Mammary epithelial cell (primary cell): ENCODE measurements around the gene PHLDA1.

ENCODE experiments used
- CTCF ChIP-seq, 2 donors: IDR thresholded peaks in 1 of 2; conservative IDR thresholded peaks in 1 of 2; 2 replicates each; pipeline ENCODE4 v1.5.1; 2011 to 2012; ENCODE audit warnings: inconsistent platforms in 2 of 2, low read length in 2 of 2, mild to moderate bottlenecking in 2 of 2, control low read depth in 1 of 2, low read depth in 1 of 2; ENCODE audit not compliant: insufficient read depth in 1 of 2; ENCODE audit errors: extremely low read depth in 1 of 2
- EZH2 ChIP-seq: IDR thresholded peaks from 2 replicates; pipeline ENCODE4 v1.6.1; 2012; ENCODE audit warnings: low read length, inconsistent platforms, borderline replicate concordance

GRCh38 chr12:76065917-76066316 lies 34.3 kb upstream of the PHLDA1 start:
- no peak for TF ChIP-seq CTCF (conservative IDR thresholded peaks at IDR 0.05 in 1 of 2, IDR thresholded peaks at IDR 0.05 in 1 of 2; ENCODE audit: extremely low read depth in 1 of 2, insufficient read depth in 1 of 2, low read depth in 1 of 2, low read length in 2 of 2)
- TF ChIP-seq EZH2, result no peak
